IMR-90 (cell line): ENCODE data around the gene CHST14. TPM values are rescaled to one million over a fixed set of nuclear protein-coding genes. Genes with fewer than 3 reads are reported as not detected.
A peak's percentile ranks its signal among the peaks of the same experiment; 100 is the strongest.

ENCODE experiments used
- ATAC-seq: fragments of 200-7000 bp; cut with Tn5 transposase; 2 replicates; pipeline ENCODE4 v1.9.1; 2020; ENCODE audit warnings: low read depth, mild to moderate bottlenecking, moderate library complexity
- BruUV-seq: library from RNA; stranded (reverse); fragments of 400-500 nt; replicated peaks from 2 replicates; lab custom pipeline; 2021; lab: Mats Ljungman, UMichigan
- CTCF ChIA-PET: fragments of 300-600 bp; formaldehyde crosslinking; extraction: SDS; loops from one replicate; lab custom pipeline; 2021; ENCODE audit warnings: antibody characterized with exemption; lab: Yijun Ruan, JAX
- POLR2A ChIA-PET: fragments of 300-600 bp; sonication (Branson Sonifier 250); formaldehyde crosslinking; loops from one replicate; lab custom pipeline; 2022; ENCODE audit warnings: antibody characterized with exemption; ENCODE audit not compliant: unreplicated experiment; lab: Charles Lee
- DNase-seq: peaks from one replicate; pipeline ENCODE4 v3.0.0; 2013
- H2AFZ ChIP-seq: replicated peaks from 2 replicates; pipeline ENCODE3; 2013; ENCODE audit warnings: low read length, mild to moderate bottlenecking; ENCODE audit not compliant: poor library complexity
- H2AK5ac ChIP-seq: 2 replicates; pipeline ENCODE4 v1.6.1; 2013; ENCODE audit warnings: low read depth, low read length, inconsistent platforms
- H2AK9ac ChIP-seq: replicated peaks from 2 replicates; pipeline ENCODE3; 2013; ENCODE audit warnings: mild to moderate bottlenecking, low read depth, low read length, moderate library complexity; ENCODE audit not compliant: poor library complexity
- H2BK120ac ChIP-seq: 2 replicates; pipeline ENCODE4 v1.6.1; 2013; ENCODE audit warnings: low read depth, low read length, inconsistent platforms
- H2BK15ac ChIP-seq: 3 replicates; pipeline ENCODE4 v1.6.1; 2013; ENCODE audit warnings: low read depth, low read length, inconsistent platforms
- H2BK20ac ChIP-seq: 2 replicates; pipeline ENCODE4 v1.6.1; 2013; ENCODE audit warnings: low read depth, mild to moderate bottlenecking, inconsistent platforms, low read length, moderate library complexity
- H2BK5ac ChIP-seq: 2 replicates; pipeline ENCODE4 v1.6.1; 2013; ENCODE audit warnings: mild to moderate bottlenecking, low read depth, low read length, inconsistent platforms; ENCODE audit not compliant: poor library complexity, severe bottlenecking
- H3K14ac ChIP-seq: replicated peaks from 2 replicates; pipeline ENCODE4 v1.6.1; 2013; ENCODE audit warnings: low read depth, low read length, inconsistent platforms
- H3K18ac ChIP-seq: 2 replicates; pipeline ENCODE4 v1.6.1; 2013; ENCODE audit warnings: low read depth, low read length, control low read depth
- H3K23ac ChIP-seq: 2 replicates; pipeline ENCODE4 v1.6.1; 2013; ENCODE audit warnings: low read depth, low read length, inconsistent platforms
- H3K27ac ChIP-seq: 2 replicates; pipeline ENCODE4 v1.5.1; 2013; ENCODE audit warnings: mild to moderate bottlenecking, control low read depth, low read length; ENCODE audit not compliant: insufficient read depth
- H3K27me3 ChIP-seq: 2 replicates; pipeline ENCODE4 v1.6.1; 2013; ENCODE audit warnings: low read length; ENCODE audit not compliant: control insufficient read depth, insufficient read depth
- H3K36me3 ChIP-seq: 2 replicates; pipeline ENCODE4 v1.6.1; 2013; ENCODE audit warnings: low read length, mixed read lengths; ENCODE audit not compliant: control insufficient read depth, insufficient read depth
- H3K4ac ChIP-seq: 2 replicates; pipeline ENCODE4 v1.6.1; 2013; ENCODE audit warnings: low read depth, low read length, inconsistent platforms
- H3K4me1 ChIP-seq: 2 replicates; pipeline ENCODE4 v1.6.1; 2013; ENCODE audit warnings: low read length, mixed read lengths; ENCODE audit not compliant: control insufficient read depth, insufficient read depth
- H3K4me2 ChIP-seq: 2 replicates; pipeline ENCODE4 v1.6.1; 2013; ENCODE audit warnings: low read depth, mild to moderate bottlenecking, control low read depth, low read length, moderate library complexity
- H3K4me3 ChIP-seq: 2 replicates; pipeline ENCODE4 v1.5.1; 2013; ENCODE audit warnings: low read depth, mild to moderate bottlenecking, control low read depth, low read length, moderate library complexity; ENCODE audit not compliant: insufficient read depth
- H3K56ac ChIP-seq: 2 replicates; pipeline ENCODE4 v1.6.1; 2013; ENCODE audit warnings: low read length, inconsistent platforms; ENCODE audit not compliant: insufficient read depth; ENCODE audit errors: extremely low read depth
- H3K79me1 ChIP-seq, 2 experiments: 2 replicates each; pipeline ENCODE4 v1.6.1; 2013; ENCODE audit warnings: low read length in 2 of 2, inconsistent platforms in 1 of 2, low read depth in 1 of 2
- H3K9ac ChIP-seq: 2 replicates; pipeline ENCODE4 v1.6.1; 2013; ENCODE audit warnings: low read depth, low read length, control low read depth
- H3K9me1 ChIP-seq: 2 replicates; pipeline ENCODE4 v1.6.1; 2013; ENCODE audit warnings: low read length, inconsistent platforms; ENCODE audit not compliant: insufficient read depth
- H3K9me3 ChIP-seq: 2 replicates; pipeline ENCODE4 v1.6.1; 2013; ENCODE audit warnings: low read length; ENCODE audit not compliant: control insufficient read depth, insufficient read depth
- H4K20me1 ChIP-seq: 2 replicates; pipeline ENCODE4 v1.6.1; 2013; ENCODE audit warnings: low read length, inconsistent platforms; ENCODE audit not compliant: insufficient read depth
- H4K5ac ChIP-seq: 2 replicates; pipeline ENCODE4 v1.6.1; 2013; ENCODE audit warnings: mild to moderate bottlenecking, low read depth, low read length, control low read depth
- H4K8ac ChIP-seq, 2 experiments: 2 replicates each; pipeline ENCODE4 v1.6.1; 2013; ENCODE audit warnings: low read depth in 2 of 2, low read length in 2 of 2, control low read depth in 1 of 2, inconsistent platforms in 1 of 2
- H4K91ac ChIP-seq: 2 replicates; pipeline ENCODE4 v1.6.1; 2013; ENCODE audit warnings: low read depth, low read length, inconsistent platforms; ENCODE audit not compliant: insufficient read depth
- CEBPB ChIP-seq: IDR thresholded peaks from 2 replicates; pipeline ENCODE4 v1.6.1; 2012; ENCODE audit warnings: low read depth, low read length, improper control_type of control experiment
- MAFK ChIP-seq: IDR thresholded peaks from 2 replicates; pipeline ENCODE4 v1.6.1; 2012; ENCODE audit warnings: low read depth, low read length, improper control_type of control experiment
- MAZ ChIP-seq: IDR thresholded peaks from 2 replicates; pipeline ENCODE4 v1.6.1; 2012; ENCODE audit warnings: low read depth, mild to moderate bottlenecking, low read length, improper control_type of control experiment, moderate library complexity, borderline replicate concordance
- NFE2L2 ChIP-seq: fragments of 150-350 bp; IDR thresholded peaks from 2 replicates; pipeline ENCODE4 v1.6.1; 2016; ENCODE audit warnings: low read depth, mild to moderate bottlenecking, low read length
- WGBS, 2 experiments: methylation state at CpG; one replicate each; pipeline versions ENCODE4 v1.1.5 to v1.1.7; 2013; ENCODE audit warnings: missing lambda C conversion rate in 2 of 2; ENCODE audit not compliant: insufficient read length in 1 of 2; ENCODE audit errors: extremely low coverage in 2 of 2; 5-methylcytosine and 5-hydroxymethylcytosine counted together
- dilution Hi-C: fragments of 300-500 bp; cut with HindIII; formaldehyde crosslinking; loops from one replicate; pipeline ENCODE4 v1.14.3; 2018; ENCODE audit warnings: low sequenced_read_pairs; ENCODE audit not compliant: unreplicated experiment
- in situ Hi-C: fragments of 300-500 bp; cut with MboI; formaldehyde crosslinking; loops from 3 replicates; pipeline ENCODE4 v1.14.3; 2019; ENCODE audit warnings: low sequenced_read_pairs, inconsistent platforms, mixed read lengths
- intact Hi-C: fragments of 100-400 bp; cut with micrococcal nuclease; formaldehyde crosslinking; loops from 2 replicates; pipeline ENCODE4 v1.10.0; 2022
- polyA plus RNA-seq, 3 experiments: library from polyadenylated mRNA; depleted of rRNA; stranded (reverse); fragments of >200 nt; gene quantifications; 2 replicates each; pipeline ENCODE4 v1.2.3, GENCODE V29; 2012; ENCODE audit warnings: low replicate concordance in 1 of 3
- total RNA-seq: library from RNA; depleted of rRNA; stranded (reverse); fragments of >200 nt; gene quantifications from 2 replicates; pipeline ENCODE4 v1.2.3, GENCODE V29; 2012
- TF ChIP-seq, protein P1 (sequence below): fragments of 150-350 bp; IDR thresholded peaks from 2 replicates; pipeline ENCODE4 v1.6.1; 2016; ENCODE audit warnings: low read depth, mild to moderate bottlenecking, low read length, moderate library complexity, borderline replicate concordance
- TF ChIP-seq, protein P2 (sequence below): conservative IDR thresholded peaks from 2 replicates; pipeline ENCODE4 v1.5.1; 2012; ENCODE audit warnings: mild to moderate bottlenecking, low read depth, low read length, improper control_type of control experiment

CHST14 gene
- total and polyA plus RNA-seq, 2 of the 4 experiments (the other 2 are of a cell fraction), result 3.8 to 19.5 TPM

DNA sequence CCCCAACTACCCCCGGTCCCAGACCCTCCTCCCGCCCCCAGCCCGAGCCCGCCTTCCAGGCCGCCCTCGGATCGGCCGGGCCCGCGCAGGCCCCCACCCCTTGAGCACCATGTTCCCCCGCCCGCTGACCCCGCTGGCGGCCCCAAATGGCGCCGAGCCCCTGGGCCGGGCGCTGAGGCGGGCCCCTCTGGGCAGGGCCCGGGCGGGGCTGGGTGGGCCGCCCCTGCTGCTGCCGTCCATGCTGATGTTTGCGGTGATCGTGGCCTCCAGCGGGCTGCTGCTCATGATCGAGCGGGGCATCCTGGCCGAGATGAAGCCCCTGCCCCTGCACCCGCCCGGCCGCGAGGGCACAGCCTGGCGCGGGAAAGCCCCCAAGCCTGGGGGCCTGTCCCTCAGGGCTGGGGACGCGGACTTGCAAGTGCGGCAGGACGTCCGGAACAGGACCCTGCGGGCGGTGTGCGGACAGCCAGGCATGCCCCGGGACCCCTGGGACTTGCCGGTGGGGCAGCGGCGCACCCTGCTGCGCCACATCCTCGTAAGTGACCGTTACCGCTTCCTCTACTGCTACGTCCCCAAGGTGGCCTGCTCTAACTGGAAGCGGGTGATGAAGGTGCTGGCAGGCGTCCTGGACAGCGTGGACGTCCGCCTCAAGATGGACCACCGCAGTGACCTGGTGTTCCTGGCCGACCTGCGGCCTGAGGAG is 472 bp downstream of the CHST14 start:
- ATAC-seq (peak; percentile 65), DNase-seq (peak; percentile 4)
- WGBS, 2 experiments, result 2% methylated on average over 41 of the region's 60 CpGs; no CpG with 5 or more reads in 1 of the 2 experiments
- Histone ChIP-seq H4K20me1 (no peaks in the 10 kb centered on the region), H3K9ac (peak overlapping the region; percentile 89), H2BK120ac (peak overlapping the region; percentile 28; the same call in 1 of the 2 replicates), H4K91ac (peak overlapping the region; percentile 76), H2AK9ac (peak overlapping the region; percentile 91), H3K36me3 (peaks cover 14% of the 10 kb centered on the region; the same call in 1 of the 2 replicates), H3K18ac (peak overlapping the region; percentile 54; the same call in 1 of the 2 replicates), H2BK20ac (no peak overlapping the region), H3K56ac (peak overlapping the region; percentile 24), H2BK5ac (peak overlapping the region; percentile 31), H4K5ac (peak overlapping the region; percentile 47), H2AK5ac (peak overlapping the region; percentile 71; the same call in 1 of the 2 replicates), H3K4me1 (peaks cover 12% of the 10 kb centered on the region), H3K14ac (peak overlapping the region; percentile 89), H3K4me3 (peak overlapping the region; percentile 61), H2BK15ac (no peak overlapping the region), H3K27me3 (peaks cover 5% of the 10 kb centered on the region), H4K8ac (peak overlapping the region; percentile 71 to 72), H3K4me2 (peak overlapping the region; percentile 92), H3K79me1 (peaks cover 6 to 18% of the 10 kb centered on the region in 2 experiments; a peak in 3 of 4 replicates), H3K4ac (peak overlapping the region; percentile 88), H3K27ac (peak overlapping the region; percentile 83), H3K23ac (peak overlapping the region; percentile 84; the same call in 1 of the 2 replicates), H3K9me1 (peaks cover 16% of the 10 kb centered on the region), H2AFZ (peak overlapping the region; percentile 92), H3K9me3 (no peaks in the 10 kb centered on the region)
- no peak for TF ChIP-seq MAFK
- TF ChIP-seq NFE2L2, result no peak
- TF ChIP-seq MAZ, result peak; percentile 13; the same call in 1 of the 2 replicates
- TF ChIP-seq, protein P1, sequence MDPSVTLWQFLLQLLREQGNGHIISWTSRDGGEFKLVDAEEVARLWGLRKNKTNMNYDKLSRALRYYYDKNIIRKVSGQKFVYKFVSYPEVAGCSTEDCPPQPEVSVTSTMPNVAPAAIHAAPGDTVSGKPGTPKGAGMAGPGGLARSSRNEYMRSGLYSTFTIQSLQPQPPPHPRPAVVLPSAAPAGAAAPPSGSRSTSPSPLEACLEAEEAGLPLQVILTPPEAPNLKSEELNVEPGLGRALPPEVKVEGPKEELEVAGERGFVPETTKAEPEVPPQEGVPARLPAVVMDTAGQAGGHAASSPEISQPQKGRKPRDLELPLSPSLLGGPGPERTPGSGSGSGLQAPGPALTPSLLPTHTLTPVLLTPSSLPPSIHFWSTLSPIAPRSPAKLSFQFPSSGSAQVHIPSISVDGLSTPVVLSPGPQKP, result no peak
- TF ChIP-seq CEBPB, result no peak
- TF ChIP-seq, protein P2, sequence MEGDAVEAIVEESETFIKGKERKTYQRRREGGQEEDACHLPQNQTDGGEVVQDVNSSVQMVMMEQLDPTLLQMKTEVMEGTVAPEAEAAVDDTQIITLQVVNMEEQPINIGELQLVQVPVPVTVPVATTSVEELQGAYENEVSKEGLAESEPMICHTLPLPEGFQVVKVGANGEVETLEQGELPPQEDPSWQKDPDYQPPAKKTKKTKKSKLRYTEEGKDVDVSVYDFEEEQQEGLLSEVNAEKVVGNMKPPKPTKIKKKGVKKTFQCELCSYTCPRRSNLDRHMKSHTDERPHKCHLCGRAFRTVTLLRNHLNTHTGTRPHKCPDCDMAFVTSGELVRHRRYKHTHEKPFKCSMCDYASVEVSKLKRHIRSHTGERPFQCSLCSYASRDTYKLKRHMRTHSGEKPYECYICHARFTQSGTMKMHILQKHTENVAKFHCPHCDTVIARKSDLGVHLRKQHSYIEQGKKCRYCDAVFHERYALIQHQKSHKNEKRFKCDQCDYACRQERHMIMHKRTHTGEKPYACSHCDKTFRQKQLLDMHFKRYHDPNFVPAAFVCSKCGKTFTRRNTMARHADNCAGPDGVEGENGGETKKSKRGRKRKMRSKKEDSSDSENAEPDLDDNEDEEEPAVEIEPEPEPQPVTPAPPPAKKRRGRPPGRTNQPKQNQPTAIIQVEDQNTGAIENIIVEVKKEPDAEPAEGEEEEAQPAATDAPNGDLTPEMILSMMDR, result no peak
- CTCF ChIA-PET, result no interaction called here
- BruUV-seq, result no TSS peak
- dilution Hi-C loops (no loop called here), intact Hi-C loops (loop anchor here (1.0 kb wide), 1 partner anchor 36 kb away; no protein-coding TSS in a partner anchor), in situ Hi-C loops (no loop called here)
- POLR2A ChIA-PET, result no interaction called here
